NCI-H82 treated with DMSO at 0.1 percent for 48 hours (cell line): ENCODE measurements around the gene SESTD1.
"Not testable (repeated sequence)": the region's sequence is repeated elsewhere in the genome, so short reads cannot be mapped to it uniquely, and the experiment has no call there.

Experiments used
- DNase-seq: peaks from one replicate; lab custom pipeline; 2025; ENCODE audit not compliant: unreplicated experiment; lab: John Stamatoyannopoulos, UW

SESTD1 gene

DNA sequence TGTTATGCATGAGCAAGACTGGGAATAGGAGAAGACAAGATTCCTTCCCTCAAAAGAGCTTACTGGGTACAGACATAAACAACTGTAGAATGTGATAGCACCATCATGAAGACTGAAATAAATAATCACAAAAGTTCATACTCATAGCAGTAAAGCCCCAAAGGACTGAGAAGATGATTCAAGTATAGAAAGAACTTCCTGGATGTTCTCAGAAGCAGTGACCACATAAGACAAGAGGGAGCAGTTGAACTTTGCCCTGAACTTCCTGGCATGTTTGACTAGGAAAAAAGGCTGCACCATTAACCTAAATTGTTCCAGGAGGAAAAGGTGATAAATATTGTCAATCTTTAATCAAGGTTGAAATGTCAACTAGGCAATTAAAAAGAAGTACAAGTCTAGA, 156.9 kb downstream of the SESTD1 start:
- DNase-seq: no peak

DNA sequence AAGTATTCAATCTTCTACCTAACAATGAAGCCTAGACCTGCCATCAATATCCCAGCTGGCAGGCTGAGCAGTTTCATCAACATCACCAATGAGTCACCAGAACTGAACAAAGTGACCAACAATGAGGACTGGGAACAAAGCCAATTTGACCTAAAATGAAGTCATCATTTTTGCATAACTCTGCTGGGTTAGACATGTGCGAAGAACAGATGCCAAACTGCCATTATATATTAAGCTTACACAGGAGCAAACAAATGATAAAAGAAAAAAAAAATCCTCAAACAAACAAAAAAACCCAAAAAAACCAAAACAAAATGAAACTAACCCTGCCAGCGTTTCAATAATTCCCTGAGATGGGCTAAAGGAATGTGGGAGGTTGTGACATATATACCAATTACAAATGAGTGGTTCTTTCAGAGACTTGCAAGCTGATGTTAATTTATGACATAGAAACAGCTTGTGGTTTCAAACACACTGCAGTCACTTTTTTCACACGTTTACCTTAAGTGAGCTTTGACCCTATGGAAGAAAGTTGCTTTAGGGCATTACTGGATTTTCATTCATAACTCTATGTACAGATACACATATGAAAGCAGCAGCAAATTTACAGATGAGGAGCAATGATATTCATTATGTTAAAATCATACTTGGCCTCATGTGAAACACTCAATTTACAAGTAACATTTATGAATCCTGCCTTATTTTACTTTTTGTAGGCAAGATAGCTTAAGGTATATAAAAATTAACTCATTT, 157.8 kb downstream of the SESTD1 start:
- DNase-seq: no peak

DNA sequence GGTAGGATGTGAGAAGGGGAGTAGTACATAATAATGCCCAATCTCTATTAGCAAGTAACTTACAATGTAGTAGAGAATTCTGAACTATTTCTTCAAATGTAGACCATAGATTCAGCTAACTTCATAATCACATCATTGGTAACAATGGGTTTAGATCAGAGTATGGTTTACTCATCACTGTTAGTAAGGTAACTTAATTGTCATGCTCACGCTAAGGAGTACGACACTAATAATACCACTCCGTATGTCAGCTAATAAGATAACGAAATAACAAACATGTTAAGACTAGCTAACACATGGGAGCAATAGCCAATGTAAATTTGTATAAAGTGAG, 158.3 kb downstream of the SESTD1 start:
- DNase-seq: no peak

DNA sequence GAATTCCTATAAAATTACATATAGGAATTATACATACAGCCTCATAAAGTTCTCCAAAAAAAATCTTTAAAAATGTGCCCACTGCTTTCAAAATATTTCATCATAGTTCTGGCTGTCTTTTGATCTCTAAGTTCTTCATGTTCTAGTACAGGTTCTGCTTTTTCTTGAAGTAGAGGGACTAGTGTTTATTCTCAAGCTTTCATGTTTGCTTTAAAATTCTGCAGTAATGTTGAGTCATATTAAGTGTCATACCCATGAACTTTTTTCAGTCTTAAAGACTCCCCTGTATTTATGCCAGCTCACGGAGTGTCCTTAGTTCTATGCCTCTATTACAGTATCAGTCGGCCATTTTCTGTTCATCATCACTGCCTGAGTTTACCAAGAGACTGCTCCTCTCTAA, 159.9 kb downstream of the SESTD1 start:
- no peak for DNase-seq

DNA sequence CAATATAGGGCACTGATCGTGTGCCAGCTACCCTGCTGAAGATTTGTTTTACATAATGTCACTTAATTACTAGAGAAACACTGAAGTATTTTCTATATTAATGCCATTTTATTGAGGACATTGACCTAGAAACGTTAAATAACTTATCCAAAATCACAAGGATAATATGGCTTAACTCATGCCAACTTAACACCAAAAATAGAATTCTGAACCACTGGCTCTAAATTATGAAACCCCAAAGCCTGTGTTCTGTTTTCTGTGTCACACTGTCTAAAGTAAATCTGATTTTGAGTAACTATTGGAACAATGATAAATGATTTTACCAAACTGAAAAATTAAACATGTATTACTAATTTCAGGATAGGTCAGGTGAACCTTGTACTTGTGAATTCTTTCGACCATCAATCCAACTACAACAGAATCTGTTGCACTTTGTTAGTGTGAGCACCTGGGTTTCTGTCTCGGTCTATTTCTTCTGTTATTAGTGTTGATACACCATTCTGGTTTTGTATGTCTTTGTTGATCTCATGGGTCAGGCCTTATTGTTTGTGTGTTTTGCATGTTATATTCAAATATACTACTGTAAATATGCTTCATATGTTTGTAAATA, 166.4 kb downstream of the SESTD1 start:
- no peak for DNase-seq

DNA sequence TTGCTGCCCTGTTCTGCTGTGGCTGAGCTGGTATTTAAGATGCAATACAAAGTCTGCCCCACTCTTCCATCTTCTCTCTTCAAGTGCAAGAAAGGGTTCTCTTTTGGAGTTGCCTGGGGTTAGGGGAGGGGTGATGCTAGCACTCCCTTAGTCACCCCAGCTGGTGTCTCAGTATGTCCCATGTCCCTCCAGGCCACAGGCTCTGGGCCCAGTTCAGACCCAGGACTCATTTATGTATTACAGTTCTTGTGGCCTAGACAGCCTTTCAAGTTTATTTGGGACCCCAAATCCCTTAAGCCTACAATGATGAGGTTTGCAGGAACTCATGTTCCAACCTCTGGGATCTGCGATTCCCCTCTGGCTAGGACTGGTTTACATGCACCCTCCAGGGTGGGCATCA, 167.5 kb downstream of the SESTD1 start:
- DNase-seq: no peak

DNA sequence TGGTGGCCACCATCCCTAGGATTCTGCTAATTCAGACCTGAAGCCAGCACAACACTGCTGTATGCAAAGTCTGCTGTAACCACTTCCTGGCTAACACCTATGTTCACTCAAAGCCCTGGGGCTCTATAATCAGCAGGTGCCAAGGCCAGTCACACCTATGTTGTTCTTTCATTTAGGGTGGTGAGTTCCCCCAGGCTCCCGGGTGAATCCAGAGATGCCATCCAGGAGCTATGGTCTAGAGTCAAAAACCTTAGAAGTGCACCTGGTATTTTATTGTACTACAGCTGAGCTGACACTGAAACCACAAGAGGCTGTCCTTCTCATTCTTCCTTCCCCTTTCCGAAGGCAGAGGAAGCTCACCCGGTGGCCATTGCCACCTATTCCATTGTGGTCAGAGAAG, 168.5 kb downstream of the SESTD1 start:
- no peak for DNase-seq

DNA sequence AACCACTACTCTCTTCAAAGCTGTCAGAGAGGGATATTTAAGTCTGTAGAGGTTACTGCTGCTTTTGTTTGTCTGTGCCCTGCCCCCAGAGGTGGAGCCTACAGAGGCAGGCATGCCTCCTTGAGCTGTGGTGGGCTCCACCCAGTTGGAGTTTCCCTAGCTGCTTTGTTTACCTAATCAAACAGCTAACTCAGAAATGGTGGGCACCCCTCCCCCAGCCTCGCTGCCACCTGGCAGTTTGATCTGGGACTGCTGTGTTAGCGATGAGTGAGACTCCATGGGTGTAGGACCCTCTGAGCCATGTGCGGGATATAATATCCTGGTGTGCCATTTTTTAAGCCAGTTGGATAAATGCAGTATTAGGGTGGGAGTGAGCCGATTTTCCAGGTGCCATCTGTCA, 171.7 kb downstream of the SESTD1 start:
- not testable (repeated sequence) for DNase-seq

DNA sequence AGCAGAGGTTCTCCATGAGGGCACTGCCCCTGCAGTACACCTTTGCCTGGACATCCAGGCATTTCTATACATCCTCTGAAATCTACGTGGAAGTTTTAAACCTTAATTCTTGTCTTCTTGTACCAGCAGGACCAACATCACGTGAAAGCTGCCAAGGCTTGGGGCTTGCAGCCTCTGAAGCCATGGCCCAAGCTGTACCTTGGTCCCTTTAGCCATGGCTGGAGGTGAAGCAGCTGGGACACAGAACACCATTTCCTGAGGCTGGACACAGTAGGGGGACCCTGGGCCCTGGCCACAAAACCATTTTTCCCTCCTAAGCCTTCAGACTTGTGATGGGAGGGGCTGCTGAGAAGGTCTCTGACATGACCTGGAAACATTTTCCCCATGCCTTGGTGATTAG, 181.9 kb downstream of the SESTD1 start:
- DNase-seq: no peak

DNA sequence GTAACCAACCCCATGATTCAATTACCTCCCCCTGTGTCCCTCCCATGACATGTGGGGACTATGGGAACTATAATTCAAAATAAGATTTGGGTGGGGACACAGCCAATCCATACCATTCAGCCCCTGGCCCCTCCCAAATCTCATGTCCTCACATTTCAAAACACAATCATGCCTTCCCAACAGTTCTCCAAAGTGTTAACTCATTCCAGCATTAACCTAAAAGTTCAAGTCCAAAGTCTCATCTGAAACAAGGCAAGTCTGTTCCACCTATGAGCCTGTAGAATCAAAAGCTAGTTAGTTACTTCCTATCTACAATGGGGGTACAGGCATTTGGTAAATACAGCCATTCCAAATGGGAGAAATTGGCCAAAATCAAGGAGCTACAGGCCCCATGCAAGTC, 182.7 kb downstream of the SESTD1 start:
- no peak for DNase-seq

DNA sequence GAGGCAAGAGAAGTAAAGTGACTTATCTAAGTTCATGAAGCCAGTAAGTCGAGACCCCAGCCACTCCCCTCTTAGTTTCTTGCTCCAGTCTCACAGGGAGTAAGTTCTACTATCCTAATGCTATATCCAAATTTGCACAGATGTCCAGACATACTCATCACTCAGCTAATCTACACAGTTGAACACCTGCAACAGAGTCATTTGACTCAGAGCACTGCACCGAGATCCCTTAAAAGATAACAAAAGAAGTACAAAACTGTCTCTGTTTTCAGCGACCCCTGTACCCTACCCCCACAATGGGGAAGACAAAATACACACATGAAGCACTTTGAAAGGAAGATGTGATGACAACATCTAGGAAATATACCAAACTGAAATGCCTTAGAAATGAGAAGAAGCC, 192.1 kb downstream of the SESTD1 start:
- no peak for DNase-seq

DNA sequence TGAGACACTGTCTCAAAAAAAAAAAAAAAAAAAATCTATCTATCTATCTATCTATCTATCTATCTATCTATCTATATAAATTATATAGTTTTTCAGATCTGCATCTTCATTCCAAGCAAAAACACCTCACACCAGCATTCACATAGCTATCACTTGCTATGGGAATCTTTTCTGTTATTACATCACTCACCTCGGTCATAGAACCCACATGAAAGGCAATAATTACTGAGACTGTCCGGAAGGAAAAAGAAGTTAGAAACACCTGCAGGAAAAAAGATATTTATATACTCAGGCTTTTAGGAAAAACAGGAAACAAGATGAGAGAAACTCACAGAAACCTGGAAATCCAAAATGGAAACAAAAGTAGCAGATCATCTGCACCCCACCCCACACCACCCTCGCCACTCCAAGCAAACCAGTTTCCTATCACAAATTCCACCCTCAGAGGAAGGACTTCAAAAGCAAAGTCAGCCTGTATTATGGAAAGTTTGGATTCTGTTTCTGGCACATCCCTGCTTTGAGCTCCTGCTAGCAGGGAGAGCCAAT, 192.7 kb downstream of the SESTD1 start:
- no peak for DNase-seq

DNA sequence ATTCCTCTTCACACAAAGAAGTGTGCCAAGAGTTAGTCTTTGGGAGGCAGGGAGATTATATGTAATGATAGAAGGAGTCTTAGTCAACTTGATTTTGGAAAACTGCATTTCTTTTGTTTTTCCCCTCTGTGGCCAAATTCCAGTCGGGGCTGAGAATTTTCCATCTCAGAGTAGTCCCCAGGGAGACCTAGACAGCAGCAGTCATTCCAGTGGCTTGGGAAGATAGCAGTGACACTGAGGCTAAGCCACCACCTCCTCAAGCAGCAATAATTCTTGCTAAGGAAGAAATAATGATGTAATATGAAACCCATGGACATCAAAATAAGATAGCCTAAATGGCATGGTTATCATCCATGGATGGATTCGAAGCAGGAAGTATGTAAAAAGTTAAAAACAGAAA, 193.7 kb downstream of the SESTD1 start:
- DNase-seq: no peak

DNA sequence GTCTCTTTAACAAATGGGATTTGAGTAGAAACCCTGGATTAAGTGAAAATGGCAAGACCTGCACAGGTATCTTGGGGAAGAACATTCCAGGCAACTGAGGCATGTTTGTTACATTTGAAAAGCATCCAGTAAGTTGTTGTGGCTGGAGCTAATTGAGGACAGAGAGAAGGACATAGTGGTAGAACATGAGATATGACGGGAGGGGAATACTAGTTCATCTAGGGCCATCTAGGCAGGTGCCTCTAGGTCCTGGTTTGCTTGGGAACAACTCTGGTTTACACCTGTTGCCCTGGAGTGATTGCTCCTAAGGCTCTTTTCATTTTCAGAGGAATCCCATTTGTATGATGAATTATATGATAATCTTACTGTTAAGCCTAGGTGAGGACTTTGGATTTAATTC, 194.9 kb downstream of the SESTD1 start:
- no peak for DNase-seq

DNA sequence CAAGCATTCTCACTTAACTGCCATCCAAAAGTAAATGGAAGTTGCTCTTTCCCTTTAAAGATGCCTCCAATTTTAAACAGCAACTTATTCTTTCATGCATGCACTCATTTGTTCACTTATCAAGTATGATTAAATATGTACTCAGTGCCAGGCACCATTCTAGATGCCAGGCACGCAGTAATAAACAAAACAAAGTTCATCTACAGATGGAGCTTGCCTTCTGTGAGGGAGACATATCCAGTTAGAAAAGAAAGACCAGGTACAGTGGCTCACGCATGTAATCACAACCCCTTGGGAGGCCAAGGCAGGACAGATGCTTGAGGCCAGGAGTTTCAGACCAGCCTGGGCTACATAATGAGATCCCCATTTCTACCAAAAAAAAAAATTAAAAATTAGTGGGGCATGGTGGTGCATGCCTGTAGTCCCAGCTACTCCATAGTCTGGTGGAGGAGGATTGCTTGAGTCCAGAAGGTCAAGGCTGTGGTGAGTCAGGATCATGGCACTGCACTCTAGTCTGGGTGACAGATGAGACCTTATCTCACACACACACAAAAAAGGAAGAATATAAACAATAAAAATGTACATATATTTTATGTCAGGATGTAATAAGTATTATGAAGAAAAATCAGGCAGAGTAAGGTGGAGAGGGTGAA, 195.5 kb downstream of the SESTD1 start:
- DNase-seq: no peak

DNA sequence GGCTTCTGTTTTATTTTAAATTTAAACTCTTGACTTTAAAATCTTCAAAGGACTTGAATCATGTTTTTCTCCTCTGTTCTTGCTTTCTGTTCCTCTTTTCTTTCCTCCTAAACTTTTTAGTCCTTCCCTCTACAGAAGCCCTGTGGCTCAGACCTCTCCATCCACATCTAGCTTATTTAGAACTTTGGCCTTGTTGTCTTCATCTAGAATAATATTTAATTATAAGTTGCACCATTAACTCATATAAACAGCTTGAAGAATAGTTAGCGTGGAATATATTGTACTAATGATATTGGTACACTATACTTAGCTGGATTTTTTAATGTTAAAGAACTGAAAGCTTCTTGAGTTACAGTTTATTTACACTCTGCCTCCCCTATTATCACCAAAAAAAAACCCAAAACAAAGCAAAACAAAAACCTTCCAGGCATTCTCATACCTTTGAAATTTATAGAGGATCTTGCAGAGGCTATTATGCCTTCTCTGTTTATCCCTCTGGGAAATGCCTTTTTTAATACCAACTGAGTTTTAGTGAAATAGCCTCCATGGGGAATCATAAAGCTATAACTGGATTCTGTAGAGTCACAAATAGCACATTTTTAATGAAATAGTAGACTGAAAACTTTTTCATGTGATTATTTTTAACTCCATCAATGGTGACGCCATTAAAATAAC, 205.5 kb downstream of the SESTD1 start:
- DNase-seq: no peak

DNA sequence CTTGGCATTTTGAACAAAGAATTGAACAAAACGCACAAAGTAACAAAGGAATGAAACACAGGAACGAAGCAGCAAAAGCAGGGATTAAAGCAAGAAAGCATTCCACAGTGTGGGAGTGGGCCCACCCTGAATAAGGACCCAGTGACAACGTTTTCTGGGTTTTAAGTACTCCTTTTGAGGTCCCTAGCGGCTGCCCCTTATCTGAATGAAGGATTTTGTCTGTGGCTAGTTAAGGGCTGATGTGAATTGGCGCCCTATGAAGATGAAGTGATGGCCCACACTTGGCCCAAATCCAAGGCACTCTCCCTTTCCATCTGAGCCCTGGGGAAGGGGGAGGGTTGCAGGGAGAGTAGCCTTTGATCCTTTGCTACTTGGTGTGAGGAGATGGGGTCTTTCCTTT, 206.9 kb downstream of the SESTD1 start:
- peak; percentile 15 for DNase-seq

DNA sequence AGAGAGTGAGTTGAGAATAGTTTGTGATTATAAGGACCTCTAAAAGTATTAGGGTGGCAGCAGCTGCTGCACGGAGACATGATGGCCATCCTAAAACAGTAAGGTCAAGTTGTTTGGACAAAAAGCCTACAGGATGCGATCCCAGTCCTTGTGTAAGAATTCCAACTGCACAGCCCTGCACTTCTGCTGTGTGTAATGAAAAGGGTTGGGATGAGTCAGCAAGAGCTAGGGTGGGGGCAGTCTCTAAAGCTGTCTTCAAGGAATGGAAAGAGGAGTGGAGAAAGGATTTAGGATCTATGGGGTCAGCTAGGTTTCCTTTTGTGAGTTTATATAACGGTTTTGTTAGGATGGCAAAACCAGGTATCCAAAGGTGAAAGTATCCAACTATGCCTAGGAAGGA, 211.1 kb downstream of the SESTD1 start:
- DNase-seq: not testable (repeated sequence)
